ENCODE data around the gene DHRS1. TPM values are rescaled to one million over a fixed set of nuclear protein-coding genes. Genes with fewer than 3 reads are reported as not detected.

Gene DHRS1
- total and polyA plus RNA-seq, 9 of the 15 experiments (the other 6 are each of a cell fraction or from before 2014, with no cell fraction given) = 7.3 to 33.6 (median 13.3) TPM

DNA sequence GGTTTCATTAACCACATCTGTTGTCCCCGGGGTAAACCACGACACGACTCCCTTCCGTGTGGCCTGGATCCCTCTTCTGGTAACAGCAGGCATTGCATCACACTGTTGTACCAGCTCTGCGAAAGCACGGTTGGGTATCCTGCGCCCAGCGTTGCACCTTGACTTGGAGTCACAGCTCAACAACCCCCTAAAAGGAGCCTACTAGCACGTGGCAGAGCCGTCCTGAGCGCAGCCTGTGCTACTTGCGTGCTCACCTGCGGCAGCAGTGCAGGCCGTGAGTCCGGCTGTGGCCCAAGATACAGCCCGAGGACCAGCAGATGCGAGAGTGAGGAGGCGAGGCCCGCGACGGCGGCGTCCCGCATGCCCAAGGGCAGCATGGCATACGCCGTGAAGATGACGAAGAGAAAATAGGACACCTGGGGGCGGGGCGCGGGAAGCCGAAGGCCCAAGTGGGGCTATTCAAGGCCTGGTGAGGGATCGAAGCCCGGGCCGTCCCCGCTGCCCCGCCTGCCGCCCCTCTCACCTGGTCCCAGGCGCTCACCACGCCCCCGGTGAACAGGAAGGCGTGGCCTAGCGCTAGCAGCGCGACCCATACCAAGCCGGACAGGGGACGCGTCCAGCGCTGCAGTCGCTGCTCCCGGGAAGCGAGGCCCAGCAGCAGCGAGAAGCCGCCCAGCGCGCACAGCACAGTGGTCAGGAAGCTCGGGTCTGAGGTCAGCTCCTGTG, 32.9 kb upstream of the DHRS1 start:
- peak overlapping the region; percentile 93 for H2AFZ ChIP-seq (ENCODE audit: low read depth, low read length)
- H3K9me3 ChIP-seq (replicated peaks; ENCODE audit: control insufficient read depth, insufficient read depth, low read depth, low read length) = no peaks in the 10 kb centered on the region
- no peaks in the 10 kb centered on the region for H3K9me1 ChIP-seq (ENCODE audit: control insufficient read depth, insufficient read depth, low read length)
- intact Hi-C loops (cut with micrococcal nuclease) (loop anchor here (1.0 to 5.0 kb wide), 2 partner anchors 35 to 80 kb away; partner anchors contain the start of gene NFATC4), in situ Hi-C loops (cut with MboI) (loop anchor here (5.0 to 25.0 kb wide), 2 partner anchors 100 to 355 kb away; no protein-coding TSS in a partner anchor)
- peaks cover 5 to 36% of the 10 kb centered on the region in 2 experiments; a peak in 4 of 5 replicates for H3K4me1 ChIP-seq (replicated peaks in 1 of 2; ENCODE audit: control insufficient read depth in 2 of 2, insufficient read depth in 2 of 2, low read length in 2 of 2)
- no peak overlapping the region for H3K27ac ChIP-seq (ENCODE audit: extremely low read depth, low read depth, low read length)
- POLR2A ChIA-PET = interaction anchor here (0.6 to 2.5 kb wide), 4 partner anchors 24 to 104 kb away, joined by 3 to 25 read pairs (median 12); partner anchors contain the start of genes CBLN3, CIDEB and KHNYN
- ATAC-seq (peak; percentile 83), FAIRE-seq (peak; percentile 94), DNase-seq (ENCODE audit: extremely low read depth in 1 of 4, low spot score in 3 of 4) (peak; percentile 76 to 81 (median 78))
- H3K4me2 ChIP-seq (ENCODE audit: insufficient read depth, low read length) = peak overlapping the region; percentile 78
- no TSS peak for BruUV-seq (replicated peaks)
- WGBS (ENCODE audit: insufficient coverage, low coverage, missing lambda C conversion rate) = 8% methylated on average over 17 of the region's 56 CpGs
- peak overlapping the region in 1 of 2 experiments; percentile 85; a peak in 2 of 4 replicates for H3K9ac ChIP-seq (ENCODE audit: insufficient read depth in 1 of 2, low read depth in 2 of 2, low read length in 2 of 2)
- peak overlapping the region; percentile 21 for H3K4me3 ChIP-seq
- H4K20me1 ChIP-seq (replicated peaks; ENCODE audit: control insufficient read depth, insufficient read depth, low read length) = no peaks in the 10 kb centered on the region
- CTCF ChIA-PET (ENCODE audit: low intra/inter-chr PET ratio) = interaction anchor here (0.7 to 3.1 kb wide), 2 partner anchors 104 to 107 kb away, joined by 3 to 35 read pairs; no protein-coding TSS in a partner anchor
- H3K27me3 ChIP-seq (ENCODE audit: control insufficient read depth in 2 of 2, insufficient read depth in 2 of 2, low read length in 2 of 2) = peaks cover 0 to 8% of the 10 kb centered on the region in 2 experiments; a peak in 1 of 5 replicates
- H3K79me2 ChIP-seq (ENCODE audit: control insufficient read depth, insufficient read depth, low read length) = no peaks in the 10 kb centered on the region
- no peaks in the 10 kb centered on the region for H3K36me3 ChIP-seq (ENCODE audit: control insufficient read depth, insufficient read depth, low read length)
- TF ChIP-seq HDAC1 (IDR thresholded peaks at IDR 0.05) (0 out of 4 replicates have a peak, but pooled peaks of 1 of the 2 experiments have one; percentile 21), ATF3 (IDR thresholded peaks at IDR 0.05) (peak; percentile 55; the same call in 1 of the 2 replicates), ATF3 (CRISPR knock-in tag; conservative IDR thresholded peaks at IDR 0.05) (no peak), HEY1 (CRISPR knock-in tag; IDR thresholded peaks at IDR 0.05; ENCODE audit: borderline replicate concordance) (no peak), MGA (IDR thresholded peaks at IDR 0.05) (peak; percentile 82), ZFX (CRISPR knock-in tag; IDR thresholded peaks at IDR 0.05) (peak; percentile 80), ZBTB1 (CRISPR knock-in tag; IDR thresholded peaks at IDR 0.05; ENCODE audit: borderline replicate concordance, low read depth) (no peak), GATA2 (CRISPR knock-in tag; IDR thresholded peaks at IDR 0.05) (0 out of 2 replicates have a peak, but pooled peaks have one; percentile 25)

Data from K562 (cell line).